Measurements from ENCODE around the gene BICRAL. TPM values are rescaled to one million over a fixed set of nuclear protein-coding genes. Genes with fewer than 3 reads are reported as not detected.

BICRAL gene
- total and polyA plus RNA-seq, 2 experiments from 2014 or later: 2.1 to 6.3 TPM

DNA sequence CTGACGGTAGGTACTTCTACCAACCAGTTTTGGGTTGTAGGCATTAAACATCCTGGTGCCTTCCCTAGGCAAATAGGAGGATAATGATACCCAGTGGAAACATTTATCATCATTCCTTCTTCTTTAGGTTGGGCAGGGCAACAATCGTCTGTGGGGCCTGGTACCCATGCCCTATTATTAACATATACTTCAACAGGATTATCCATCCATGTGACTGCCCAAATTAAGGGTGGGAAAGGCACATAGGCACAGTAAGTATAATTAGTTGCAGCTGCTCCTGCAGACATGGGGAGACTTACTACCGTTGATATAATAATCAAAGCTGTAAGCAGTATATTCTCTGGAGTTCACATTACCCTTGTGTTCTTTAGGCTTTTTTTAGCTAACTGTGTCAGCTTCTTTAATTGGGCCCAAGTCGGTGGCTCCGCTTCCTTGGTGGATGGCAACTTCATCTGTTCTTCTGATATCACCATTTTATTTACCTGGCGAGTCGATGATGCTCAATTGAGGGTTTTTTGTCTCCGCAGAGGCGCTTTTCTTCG lies 114.4 kb downstream of the BICRAL start:
- Histone ChIP-seq H4K20me1 (ENCODE audit: insufficient read depth, poor library complexity, severe bottlenecking) (no peaks in the 10 kb centered on the region), H3K27ac (no peak overlapping the region), H3K4me3 (no peak overlapping the region), H3K27me3 (no peaks in the 10 kb centered on the region), H2AFZ (no peak overlapping the region), H3K36me3 (replicated peaks; ENCODE audit: insufficient read depth, low read depth) (no peaks in the 10 kb centered on the region), H3K9me2 (replicated peaks; ENCODE audit: insufficient read depth) (no peaks in the 10 kb centered on the region), H3K9me3 (ENCODE audit: low read depth) (no peaks in the 10 kb centered on the region), H3K4me1 (ENCODE audit: insufficient read depth) (peaks cover 11% of the 10 kb centered on the region), H3K4me2 (no peak overlapping the region), H3K79me2 (no peaks in the 10 kb centered on the region)
- TF ChIP-seq EZH2 (IDR thresholded peaks at IDR 0.05; ENCODE audit: borderline replicate concordance): no peak
- no peak for TF ChIP-seq EZH2phosphoT487 (IDR thresholded peaks at IDR 0.05; ENCODE audit: low read depth, severe bottlenecking, unreplicated experiment)
- TF ChIP-seq, protein P1, sequence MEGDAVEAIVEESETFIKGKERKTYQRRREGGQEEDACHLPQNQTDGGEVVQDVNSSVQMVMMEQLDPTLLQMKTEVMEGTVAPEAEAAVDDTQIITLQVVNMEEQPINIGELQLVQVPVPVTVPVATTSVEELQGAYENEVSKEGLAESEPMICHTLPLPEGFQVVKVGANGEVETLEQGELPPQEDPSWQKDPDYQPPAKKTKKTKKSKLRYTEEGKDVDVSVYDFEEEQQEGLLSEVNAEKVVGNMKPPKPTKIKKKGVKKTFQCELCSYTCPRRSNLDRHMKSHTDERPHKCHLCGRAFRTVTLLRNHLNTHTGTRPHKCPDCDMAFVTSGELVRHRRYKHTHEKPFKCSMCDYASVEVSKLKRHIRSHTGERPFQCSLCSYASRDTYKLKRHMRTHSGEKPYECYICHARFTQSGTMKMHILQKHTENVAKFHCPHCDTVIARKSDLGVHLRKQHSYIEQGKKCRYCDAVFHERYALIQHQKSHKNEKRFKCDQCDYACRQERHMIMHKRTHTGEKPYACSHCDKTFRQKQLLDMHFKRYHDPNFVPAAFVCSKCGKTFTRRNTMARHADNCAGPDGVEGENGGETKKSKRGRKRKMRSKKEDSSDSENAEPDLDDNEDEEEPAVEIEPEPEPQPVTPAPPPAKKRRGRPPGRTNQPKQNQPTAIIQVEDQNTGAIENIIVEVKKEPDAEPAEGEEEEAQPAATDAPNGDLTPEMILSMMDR (IDR thresholded peaks at IDR 0.05; ENCODE audit: poor library complexity): no peak
- DNase-seq (ENCODE audit: low spot score): no peak
- WGBS (ENCODE audit: low lambda C conversion rate, missing lambda C conversion rate): 79% methylated on average over 10 of the region's 10 CpGs

DNA sequence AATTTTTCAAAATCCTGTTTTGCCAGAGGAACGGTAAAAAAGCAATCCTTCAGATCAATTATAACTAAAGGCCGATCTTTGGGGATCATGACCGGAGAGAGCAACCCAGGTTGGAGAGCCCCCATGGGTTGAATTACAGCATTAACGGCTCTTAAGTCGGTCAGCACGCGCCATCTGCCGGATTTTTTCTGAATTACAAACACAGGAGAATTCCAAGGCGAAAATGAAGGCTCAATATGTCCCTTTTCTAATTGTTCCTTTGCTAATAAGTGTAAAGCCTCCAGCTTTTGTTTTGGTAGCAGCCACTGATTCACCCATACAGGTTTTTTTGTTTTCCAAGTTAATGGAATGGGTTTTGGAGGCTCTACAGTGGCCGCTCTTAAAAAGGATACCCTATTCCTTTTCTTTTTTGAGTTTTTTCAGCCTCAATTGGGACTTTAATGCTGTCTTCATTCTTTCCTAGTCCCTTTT lies 117.1 kb downstream of the BICRAL start:
- no peaks in the 10 kb centered on the region for H3K79me2 ChIP-seq
- H4K20me1 ChIP-seq (ENCODE audit: insufficient read depth, poor library complexity, severe bottlenecking): no peaks in the 10 kb centered on the region
- TF ChIP-seq, protein P1 (IDR thresholded peaks at IDR 0.05; ENCODE audit: poor library complexity): peak; percentile 66
- no peak for TF ChIP-seq EZH2phosphoT487 (IDR thresholded peaks at IDR 0.05; ENCODE audit: low read depth, severe bottlenecking, unreplicated experiment)
- DNase-seq (ENCODE audit: low spot score): peak; percentile 84
- no peaks in the 10 kb centered on the region for H3K9me3 ChIP-seq (ENCODE audit: low read depth)
- H3K36me3 ChIP-seq (replicated peaks; ENCODE audit: insufficient read depth, low read depth): no peaks in the 10 kb centered on the region
- H3K9me2 ChIP-seq (replicated peaks; ENCODE audit: insufficient read depth): no peaks in the 10 kb centered on the region
- peak overlapping the region; percentile 32 for H2AFZ ChIP-seq
- peak overlapping the region; percentile 58 for H3K4me2 ChIP-seq
- peaks cover 11% of the 10 kb centered on the region for H3K4me1 ChIP-seq (ENCODE audit: insufficient read depth)
- H3K4me3 ChIP-seq: no peak overlapping the region
- no peak overlapping the region for H3K27ac ChIP-seq
- WGBS (ENCODE audit: low lambda C conversion rate, missing lambda C conversion rate): 12% methylated on average over 10 of the region's 10 CpGs
- H3K27me3 ChIP-seq: no peaks in the 10 kb centered on the region

DNA sequence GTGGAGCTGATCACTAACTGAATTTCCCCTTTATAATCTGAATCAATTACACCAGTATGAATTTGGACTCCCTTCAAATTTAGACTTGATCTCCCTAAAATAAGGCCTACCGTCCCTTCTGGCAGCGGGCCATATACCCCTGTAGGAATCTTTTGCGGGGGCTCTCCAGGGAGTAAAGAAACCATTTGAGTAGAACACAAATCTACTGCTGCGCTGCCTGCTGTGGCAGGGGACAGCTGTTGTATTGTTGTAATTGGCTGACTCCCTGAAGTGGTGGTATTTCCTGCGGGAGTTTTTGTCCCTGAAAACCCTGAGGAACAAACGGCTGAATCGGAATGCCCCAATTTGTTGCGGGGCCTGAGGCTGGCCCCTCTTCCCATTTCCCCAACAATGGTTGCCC lies 118.0 kb downstream of the BICRAL start:
- Histone ChIP-seq H3K4me2 (no peak overlapping the region), H3K27ac (no peak overlapping the region), H2AFZ (no peak overlapping the region), H3K27me3 (no peaks in the 10 kb centered on the region), H4K20me1 (ENCODE audit: insufficient read depth, poor library complexity, severe bottlenecking) (no peaks in the 10 kb centered on the region), H3K9me3 (ENCODE audit: low read depth) (no peaks in the 10 kb centered on the region), H3K9me2 (replicated peaks; ENCODE audit: insufficient read depth) (no peaks in the 10 kb centered on the region), H3K4me3 (no peak overlapping the region), H3K36me3 (replicated peaks; ENCODE audit: insufficient read depth, low read depth) (no peaks in the 10 kb centered on the region), H3K4me1 (ENCODE audit: insufficient read depth) (peaks cover 15% of the 10 kb centered on the region), H3K79me2 (no peaks in the 10 kb centered on the region)
- DNase-seq (ENCODE audit: low spot score): no peak
- TF ChIP-seq, protein P1 (IDR thresholded peaks at IDR 0.05; ENCODE audit: poor library complexity): no peak
- no peak for TF ChIP-seq EZH2phosphoT487 (IDR thresholded peaks at IDR 0.05; ENCODE audit: low read depth, severe bottlenecking, unreplicated experiment)
- no peak for TF ChIP-seq EZH2 (IDR thresholded peaks at IDR 0.05; ENCODE audit: borderline replicate concordance)
- 69% methylated on average over 8 of the region's 8 CpGs for WGBS (ENCODE audit: low lambda C conversion rate, missing lambda C conversion rate)
